GM21381 (cell line): ENCODE data around the gene TLNRD1.
"Not testable (repeated sequence)": the region's sequence is repeated elsewhere in the genome, so short reads cannot be mapped to it uniquely, and the experiment has no call there.

ENCODE experiments used
- ATAC-seq: cut with Tn5 transposase; IDR thresholded peaks from one replicate; pipeline ENCODE4 v1.9.1; 2021; ENCODE audit warnings: mild to moderate bottlenecking, moderate library complexity; ENCODE audit not compliant: unreplicated experiment

TLNRD1 gene

GRCh38 chr15:81000624-81001151 is at the start of gene TLNRD1:
TSS of gene TLNRD1 (plus strand) at chr15:81000923. CDS start at chr15:81002272, 1,349 bp downstream.
- ATAC-seq: peak; percentile 59

GRCh38 chr15:80951941-80952340 is 48.8 kb upstream of the TLNRD1 start:
- ATAC-seq: no peak

- no peak for ATAC-seq
These were observed 47.4 kb upstream of the TLNRD1 start for GRCh38 chr15:80953001-80953952.

- no peak for ATAC-seq
These were observed 46.6 kb upstream of the TLNRD1 start for GRCh38 chr15:80953953-80954778.

- ATAC-seq: not testable (repeated sequence)
These were observed 44.9 kb upstream of the TLNRD1 start for GRCh38 chr15:80955571-80956452.

- no peak for ATAC-seq
These were observed 43.2 kb upstream of the TLNRD1 start for GRCh38 chr15:80957556-80957955.

GRCh38 chr15:80957976-80958375 is 42.7 kb upstream of the TLNRD1 start:
- ATAC-seq: no peak

- ATAC-seq: no peak
These were observed 41.8 kb upstream of the TLNRD1 start for GRCh38 chr15:80958818-80959495.

- not testable (repeated sequence) for ATAC-seq
These were observed 35.3 kb upstream of the TLNRD1 start for GRCh38 chr15:80965454-80965853.

- no peak for ATAC-seq
These were observed 34.1 kb upstream of the TLNRD1 start for GRCh38 chr15:80966431-80967197.

GRCh38 chr15:80967451-80967850 is 33.3 kb upstream of the TLNRD1 start:
- ATAC-seq: no peak

- no peak for ATAC-seq
These were observed 32.7 kb upstream of the TLNRD1 start for GRCh38 chr15:80967991-80968510.

- no peak for ATAC-seq
These were observed 31.4 kb upstream of the TLNRD1 start for GRCh38 chr15:80969316-80969715.

GRCh38 chr15:80970018-80970657 is 30.6 kb upstream of the TLNRD1 start:
- ATAC-seq: no peak

GRCh38 chr15:80970658-80971057 is 30.1 kb upstream of the TLNRD1 start:
- ATAC-seq: no peak

GRCh38 chr15:80971143-80971542 is 29.6 kb upstream of the TLNRD1 start:
- ATAC-seq: no peak

GRCh38 chr15:80972276-80972675 is 28.4 kb upstream of the TLNRD1 start:
- ATAC-seq: no peak

GRCh38 chr15:80974914-80975313 is 25.8 kb upstream of the TLNRD1 start:
- ATAC-seq: no peak
